Measurements from ENCODE around the gene DMBX1.

DNA sequence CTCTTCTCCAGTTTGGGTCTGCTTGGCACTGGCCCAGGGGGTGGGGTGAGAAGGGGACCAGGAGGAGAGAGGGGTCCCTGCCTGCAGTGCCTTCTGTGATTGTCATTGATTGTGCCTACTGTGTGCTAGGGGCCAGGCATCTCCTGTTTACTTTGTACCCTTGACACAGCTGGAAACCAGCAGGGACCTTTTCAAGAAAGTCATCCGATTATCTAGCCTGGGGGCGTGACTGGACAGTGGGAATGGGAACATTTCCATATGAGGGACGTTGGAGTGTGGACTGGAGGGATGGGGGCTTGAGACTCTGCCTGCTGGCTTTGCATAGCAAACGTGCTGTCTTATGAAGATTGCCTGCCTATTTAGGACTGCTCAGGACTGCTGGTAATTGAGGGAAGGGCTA, 19.8 kb upstream of the DMBX1 start:
- TF ChIP-seq, protein P1, sequence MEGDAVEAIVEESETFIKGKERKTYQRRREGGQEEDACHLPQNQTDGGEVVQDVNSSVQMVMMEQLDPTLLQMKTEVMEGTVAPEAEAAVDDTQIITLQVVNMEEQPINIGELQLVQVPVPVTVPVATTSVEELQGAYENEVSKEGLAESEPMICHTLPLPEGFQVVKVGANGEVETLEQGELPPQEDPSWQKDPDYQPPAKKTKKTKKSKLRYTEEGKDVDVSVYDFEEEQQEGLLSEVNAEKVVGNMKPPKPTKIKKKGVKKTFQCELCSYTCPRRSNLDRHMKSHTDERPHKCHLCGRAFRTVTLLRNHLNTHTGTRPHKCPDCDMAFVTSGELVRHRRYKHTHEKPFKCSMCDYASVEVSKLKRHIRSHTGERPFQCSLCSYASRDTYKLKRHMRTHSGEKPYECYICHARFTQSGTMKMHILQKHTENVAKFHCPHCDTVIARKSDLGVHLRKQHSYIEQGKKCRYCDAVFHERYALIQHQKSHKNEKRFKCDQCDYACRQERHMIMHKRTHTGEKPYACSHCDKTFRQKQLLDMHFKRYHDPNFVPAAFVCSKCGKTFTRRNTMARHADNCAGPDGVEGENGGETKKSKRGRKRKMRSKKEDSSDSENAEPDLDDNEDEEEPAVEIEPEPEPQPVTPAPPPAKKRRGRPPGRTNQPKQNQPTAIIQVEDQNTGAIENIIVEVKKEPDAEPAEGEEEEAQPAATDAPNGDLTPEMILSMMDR (IDR thresholded peaks at IDR 0.05; ENCODE audit: low read length) = no peak
- TF ChIP-seq EZH2 (IDR thresholded peaks at IDR 0.05; ENCODE audit: borderline replicate concordance, low read length) = no peak
